NCI-H446 treated with DMSO at 0.1 percent for 48 hours (cell line): Measurements from ENCODE around the gene HIVEP2.
"Not testable (repeated sequence)": the region's sequence is repeated elsewhere in the genome, so short reads cannot be mapped to it uniquely, and the experiment has no call there.

Experiments
- DNase-seq: peaks from one replicate; lab custom pipeline; 2025; lab: John Stamatoyannopoulos, UW

The HIVEP2 gene, protein sequence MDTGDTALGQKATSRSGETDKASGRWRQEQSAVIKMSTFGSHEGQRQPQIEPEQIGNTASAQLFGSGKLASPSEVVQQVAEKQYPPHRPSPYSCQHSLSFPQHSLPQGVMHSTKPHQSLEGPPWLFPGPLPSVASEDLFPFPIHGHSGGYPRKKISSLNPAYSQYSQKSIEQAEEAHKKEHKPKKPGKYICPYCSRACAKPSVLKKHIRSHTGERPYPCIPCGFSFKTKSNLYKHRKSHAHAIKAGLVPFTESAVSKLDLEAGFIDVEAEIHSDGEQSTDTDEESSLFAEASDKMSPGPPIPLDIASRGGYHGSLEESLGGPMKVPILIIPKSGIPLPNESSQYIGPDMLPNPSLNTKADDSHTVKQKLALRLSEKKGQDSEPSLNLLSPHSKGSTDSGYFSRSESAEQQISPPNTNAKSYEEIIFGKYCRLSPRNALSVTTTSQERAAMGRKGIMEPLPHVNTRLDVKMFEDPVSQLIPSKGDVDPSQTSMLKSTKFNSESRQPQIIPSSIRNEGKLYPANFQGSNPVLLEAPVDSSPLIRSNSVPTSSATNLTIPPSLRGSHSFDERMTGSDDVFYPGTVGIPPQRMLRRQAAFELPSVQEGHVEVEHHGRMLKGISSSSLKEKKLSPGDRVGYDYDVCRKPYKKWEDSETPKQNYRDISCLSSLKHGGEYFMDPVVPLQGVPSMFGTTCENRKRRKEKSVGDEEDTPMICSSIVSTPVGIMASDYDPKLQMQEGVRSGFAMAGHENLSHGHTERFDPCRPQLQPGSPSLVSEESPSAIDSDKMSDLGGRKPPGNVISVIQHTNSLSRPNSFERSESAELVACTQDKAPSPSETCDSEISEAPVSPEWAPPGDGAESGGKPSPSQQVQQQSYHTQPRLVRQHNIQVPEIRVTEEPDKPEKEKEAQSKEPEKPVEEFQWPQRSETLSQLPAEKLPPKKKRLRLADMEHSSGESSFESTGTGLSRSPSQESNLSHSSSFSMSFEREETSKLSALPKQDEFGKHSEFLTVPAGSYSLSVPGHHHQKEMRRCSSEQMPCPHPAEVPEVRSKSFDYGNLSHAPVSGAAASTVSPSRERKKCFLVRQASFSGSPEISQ (N-terminal part only)

DNA sequence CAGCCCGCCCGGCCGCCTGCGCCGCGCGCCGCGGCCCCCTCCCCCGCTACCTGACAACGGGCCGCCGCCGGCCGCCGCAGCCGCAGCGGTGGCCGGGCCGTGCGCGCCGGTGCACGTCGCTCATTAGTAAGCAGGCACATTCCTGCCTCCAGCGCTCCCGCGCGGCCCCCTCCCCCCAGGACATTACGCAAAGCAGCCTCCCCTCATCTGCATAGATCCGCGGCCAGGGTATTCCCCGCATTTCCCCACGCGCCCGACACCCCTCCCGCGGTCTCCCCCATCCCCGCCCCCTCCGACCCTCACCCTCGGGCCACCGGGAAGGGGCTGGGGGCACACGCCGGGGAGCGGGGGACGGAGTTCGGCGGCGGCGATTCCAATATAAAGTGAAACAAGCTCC is at the start of gene HIVEP2:
Gene HIVEP2, minus strand, starts transcription at position 128 of the 397 bp plus-strand sequence. CDS start 170,438 bp downstream, outside the sequence.
- DNase-seq = peak; percentile 44

DNA sequence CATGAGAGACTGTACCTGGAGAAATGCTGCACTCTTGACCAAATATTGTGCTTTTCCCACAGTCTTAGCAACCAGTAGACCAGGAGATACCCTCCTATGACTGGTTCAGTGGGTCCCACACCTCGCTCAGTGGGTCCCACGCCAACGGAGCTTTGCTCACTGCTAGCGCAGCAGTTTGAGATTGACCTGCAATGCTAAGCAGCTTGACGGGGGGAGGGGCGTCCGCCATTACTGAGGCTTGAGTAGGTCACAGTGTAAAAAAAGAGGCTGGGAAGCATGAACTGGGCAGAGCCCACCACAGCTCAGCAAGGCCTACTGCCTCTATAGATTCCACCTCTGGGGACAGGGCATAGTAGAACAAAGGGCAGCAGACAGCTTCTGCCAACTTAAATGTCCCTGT is 49.0 kb upstream of the HIVEP2 start:
- DNase-seq = no peak

DNA sequence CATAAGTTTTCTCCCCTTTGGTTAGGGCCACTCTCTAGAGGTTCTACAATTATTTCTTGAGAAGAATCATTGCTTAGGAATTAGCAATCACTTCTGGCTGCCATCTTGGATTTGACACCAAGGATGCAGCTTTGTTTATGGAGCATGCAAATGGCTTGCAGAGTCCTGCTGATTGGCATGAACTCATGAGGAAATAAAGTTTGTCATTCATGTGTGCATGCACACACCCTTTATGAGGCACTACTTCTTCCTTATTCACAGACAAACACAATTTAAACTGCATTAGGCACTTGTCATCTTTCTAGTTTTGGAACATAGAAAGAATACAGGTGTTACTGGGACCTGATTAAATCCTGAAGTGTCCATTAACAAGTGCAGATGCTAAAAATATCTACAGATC is 42.5 kb upstream of the HIVEP2 start:
- DNase-seq = no peak

DNA sequence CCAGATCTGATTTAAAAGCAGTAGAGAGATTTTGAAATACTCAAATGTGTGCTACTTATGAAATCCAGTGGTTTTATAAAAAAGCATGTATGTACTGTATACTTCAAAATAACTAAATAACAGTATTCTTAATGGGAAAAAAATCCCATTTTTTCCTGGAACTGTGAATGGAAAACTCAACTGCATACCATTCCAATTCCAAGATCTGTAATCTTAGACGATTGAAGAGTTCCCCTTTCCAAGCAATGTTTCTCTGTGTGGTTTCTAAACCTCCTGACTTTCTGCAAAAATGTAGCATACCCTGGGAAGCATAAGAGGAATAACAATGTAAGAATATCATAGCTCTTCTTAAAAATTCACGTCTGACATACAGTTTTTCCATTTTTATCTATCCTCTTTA is 40.3 kb upstream of the HIVEP2 start:
- DNase-seq = no peak

DNA sequence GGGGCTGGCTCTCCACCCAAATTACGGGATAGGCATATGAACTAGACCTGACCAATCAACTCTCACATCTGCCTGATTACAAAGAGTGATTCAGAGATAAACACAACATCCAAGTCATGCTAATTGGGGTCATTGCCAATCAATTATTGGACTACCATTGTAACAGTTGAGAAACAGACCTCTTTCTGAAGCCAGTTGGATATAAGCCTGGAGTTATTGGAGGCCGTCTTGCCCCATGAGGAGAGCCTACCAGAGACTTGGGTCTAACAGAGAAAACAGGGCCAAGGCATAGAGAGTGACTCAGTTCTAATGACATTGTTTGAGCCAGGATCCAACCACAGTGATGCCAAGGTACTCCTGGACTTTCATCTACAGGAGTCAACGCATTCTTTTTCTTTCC is 39.4 kb upstream of the HIVEP2 start:
- peak; percentile 67 for DNase-seq

DNA sequence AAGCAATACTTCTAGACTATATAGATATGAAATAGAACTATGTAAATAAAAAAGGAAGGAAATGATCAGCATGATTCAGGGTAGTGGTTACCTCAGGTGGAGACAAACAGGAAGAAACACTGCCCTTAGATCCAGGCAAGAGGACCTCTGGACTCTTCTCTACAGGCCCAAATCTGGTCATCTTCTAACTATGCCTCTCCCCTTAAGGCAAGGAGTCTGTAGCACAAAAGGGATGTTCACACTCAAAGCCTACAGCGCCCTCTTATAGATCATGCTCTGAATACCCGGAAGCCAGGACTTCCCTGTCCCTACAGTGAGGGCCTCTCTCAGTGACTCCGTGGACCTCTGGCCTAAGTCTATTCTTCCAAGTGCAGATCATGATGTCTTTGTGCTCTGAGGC is 30.4 kb upstream of the HIVEP2 start:
- DNase-seq = no peak

DNA sequence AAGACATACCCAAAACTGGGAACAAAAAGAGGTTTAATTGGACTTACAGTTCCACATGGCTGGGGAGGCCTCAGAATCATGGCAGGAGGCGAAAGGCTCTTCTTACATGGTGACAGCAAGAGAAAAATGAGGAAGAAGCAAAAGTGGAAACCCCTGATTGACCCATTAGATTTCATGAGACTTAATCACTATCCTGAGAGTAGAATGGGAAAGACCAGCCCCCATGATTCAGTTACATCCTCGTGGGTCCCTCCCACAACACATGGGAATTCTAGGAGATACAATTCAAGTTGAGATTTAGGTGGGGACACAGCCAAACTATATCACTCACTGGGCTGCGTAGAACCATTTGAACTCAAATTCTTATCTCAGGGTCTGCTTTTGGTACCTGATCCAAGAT is 26.0 kb upstream of the HIVEP2 start:
- not testable (repeated sequence) for DNase-seq

DNA sequence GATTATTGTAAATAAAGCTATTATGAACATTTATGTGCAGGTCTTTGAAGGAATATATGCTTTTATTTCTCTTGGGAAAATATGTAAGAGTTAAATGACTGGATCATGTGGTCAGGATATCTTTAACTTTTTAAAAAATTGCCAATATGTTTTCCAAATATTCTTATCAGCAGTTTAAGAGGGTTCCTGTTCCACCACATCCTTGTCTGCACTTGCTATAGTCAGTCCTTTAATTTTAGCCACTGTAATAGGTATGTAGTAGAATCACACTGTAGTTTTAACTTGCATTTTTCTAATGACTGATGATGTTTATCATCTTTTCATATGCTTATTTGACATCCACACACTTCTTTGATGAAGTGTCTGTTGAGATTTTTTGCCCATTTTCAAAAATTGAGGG is 23.6 kb upstream of the HIVEP2 start:
- DNase-seq = no peak

DNA sequence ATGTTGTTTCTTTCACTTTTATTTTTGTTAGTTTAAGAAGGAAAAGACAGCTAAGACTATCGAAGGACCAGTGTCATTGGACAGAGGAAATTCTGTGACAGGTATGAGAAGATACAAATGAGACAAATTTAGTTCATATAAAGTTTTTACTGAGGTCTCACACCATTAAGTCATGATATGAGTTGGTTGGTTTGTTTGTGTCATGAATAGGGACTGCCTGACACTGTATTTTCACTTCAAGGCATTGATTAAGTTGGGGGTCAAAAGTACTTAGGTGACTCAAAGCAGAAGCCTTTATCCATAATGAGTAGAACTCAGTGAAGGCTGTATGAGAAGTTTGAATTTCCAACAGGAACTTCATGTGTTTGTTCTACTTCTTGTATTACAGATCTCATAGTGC is 21.3 kb upstream of the HIVEP2 start:
- no peak for DNase-seq

DNA sequence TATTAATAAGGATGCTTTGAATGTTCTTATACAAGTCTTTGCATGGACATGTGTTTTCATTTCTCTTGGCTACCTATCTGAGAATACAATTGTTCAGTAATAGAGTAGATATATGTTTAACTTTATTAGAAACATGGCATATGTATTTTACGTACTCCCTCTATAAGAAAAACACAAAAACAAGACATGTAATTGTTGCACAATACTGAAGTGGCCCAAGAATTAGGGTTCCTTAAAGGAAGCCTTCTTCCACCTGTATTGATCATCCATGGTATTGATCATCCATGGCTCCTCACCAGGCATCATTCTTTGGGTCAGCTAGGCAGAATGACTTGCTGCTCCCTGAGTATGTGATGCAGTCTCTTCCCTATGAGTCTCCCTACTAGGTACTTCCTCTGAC is 20.2 kb upstream of the HIVEP2 start:
- no peak for DNase-seq

DNA sequence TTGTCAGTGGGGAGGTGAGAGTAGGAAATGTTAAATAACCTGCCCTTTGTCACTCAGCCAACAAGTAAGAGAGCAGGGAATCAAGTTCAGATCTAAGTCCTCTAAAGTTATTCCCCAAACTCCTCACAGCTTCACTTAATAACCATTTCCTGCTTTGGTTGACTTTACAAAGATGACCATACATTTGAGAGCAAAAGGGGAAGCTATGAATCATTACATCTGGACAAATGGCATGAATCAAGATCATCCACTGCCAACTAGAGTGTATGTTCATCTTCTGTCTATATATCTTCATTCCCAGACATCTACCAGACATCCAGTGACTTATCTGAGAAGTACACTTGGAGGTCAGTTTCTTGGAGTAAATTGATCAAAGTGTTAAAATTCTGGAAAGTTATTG is 15.1 kb upstream of the HIVEP2 start:
- DNase-seq = no peak

DNA sequence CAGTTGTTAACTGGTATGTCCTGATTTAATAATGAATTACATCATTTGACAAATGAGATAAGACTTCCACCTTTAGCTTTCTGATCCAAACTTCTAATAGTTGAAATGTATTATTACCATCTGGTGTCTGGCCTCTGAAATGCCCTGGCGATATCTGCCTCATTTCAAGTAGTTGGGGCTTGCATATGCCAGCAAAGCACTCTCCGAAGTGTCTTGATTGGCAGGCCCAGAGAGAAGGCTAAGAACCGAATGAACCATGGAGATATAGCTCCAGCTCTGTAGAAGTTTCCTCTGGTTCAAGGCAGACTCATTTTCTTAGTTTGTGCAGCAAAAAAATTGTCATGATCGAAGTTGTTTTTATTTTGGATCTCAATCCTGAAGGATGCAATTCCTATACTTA is 13.4 kb upstream of the HIVEP2 start:
- DNase-seq = peak; percentile 15

DNA sequence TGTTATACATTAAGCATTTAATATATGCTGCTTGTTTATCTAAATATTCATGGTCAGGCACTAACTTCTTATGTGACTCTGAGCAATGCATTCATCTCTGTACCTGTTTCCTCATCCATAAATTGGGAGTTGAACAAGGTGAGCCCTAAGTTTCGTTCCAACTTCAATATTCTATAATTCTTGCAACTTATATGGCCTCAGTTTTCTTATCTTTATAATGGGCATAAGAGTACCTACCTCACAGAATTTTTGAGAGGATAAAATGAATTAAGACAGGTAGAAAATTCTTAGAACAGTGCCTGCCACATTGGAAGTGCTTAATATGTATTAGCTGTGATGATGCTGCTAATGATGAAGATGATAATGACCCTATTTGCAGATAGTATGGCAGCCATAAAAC is 11.8 kb upstream of the HIVEP2 start:
- DNase-seq = no peak

DNA sequence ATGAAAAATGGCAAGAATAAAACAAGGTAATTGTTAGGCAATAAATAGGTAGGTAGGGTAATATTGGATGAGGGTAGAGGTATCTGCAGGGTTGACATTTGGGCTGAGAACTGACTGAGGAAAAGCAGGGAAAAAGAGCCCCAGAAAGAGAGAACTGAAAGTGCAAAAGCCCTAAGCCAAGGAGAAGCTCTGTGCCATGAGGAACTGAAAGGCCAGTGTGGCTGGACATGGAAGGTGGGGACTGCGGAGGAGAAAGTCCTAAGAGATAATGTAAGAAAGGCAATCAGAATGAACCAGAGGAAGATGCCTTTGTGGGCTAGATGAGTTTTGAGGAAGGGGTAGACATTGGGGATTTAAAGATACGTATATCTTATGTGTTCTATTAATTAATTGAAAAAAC is 9.9 kb upstream of the HIVEP2 start:
- DNase-seq = no peak

DNA sequence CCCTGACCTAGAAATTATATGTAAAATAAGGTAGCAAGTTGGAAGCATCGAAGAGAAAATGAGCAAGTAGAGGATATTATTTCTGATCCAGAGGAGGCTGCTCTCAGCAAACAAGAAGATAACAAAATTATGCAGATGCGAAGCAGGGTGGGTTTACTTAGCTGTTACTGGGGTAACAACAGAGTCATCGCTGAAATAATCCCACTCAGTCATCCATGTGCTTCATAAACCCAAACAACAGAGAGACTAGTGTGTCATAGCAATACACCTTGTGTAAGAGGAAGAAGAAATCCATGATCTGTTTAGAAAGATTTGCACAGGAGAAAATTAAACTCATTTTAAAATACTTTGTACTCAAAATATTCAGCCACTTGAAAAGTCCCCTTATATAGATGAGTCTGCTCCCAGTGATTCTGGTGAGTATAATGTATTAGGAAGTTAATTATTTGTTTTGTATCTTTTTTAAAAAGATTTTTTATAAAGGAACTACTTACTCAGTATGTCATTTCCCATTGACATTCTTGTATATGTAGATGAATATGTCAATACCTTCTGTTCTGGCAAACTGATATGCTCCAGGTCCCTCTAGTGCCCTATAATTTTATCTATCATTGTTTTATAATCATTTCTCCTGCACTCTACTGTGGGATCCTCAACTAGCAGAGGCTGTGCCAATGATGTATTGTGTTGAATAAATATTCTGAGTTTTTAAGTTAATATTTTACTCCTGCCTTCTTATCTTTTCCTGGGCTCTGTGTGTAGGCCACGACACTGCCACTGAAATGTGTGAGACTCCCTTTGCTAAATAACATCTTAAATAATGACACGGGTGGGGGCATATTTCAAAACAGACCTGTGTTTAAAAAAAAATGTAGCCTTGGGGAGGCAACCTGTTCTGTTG is 8.6 kb upstream of the HIVEP2 start:
- DNase-seq = no peak

DNA sequence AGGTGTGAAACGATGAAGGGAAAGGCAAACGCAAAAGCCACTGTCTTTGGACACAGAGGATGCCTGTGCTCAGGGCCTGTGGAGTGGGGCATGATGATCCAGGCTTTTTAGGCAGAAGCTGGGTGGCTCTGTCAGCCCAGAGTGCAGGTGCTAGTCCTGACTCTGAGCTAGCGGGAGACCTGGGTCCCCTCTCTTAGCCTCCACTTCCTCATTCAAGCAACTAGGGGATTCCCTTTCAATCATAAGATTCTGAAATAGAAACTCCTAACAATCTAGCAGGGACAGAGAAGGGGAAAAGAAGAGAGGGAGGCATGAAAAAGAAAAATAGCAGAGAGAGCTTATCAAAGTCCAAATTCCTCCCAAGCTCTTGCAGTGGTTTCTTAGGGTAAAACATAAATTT is 7.6 kb upstream of the HIVEP2 start:
- no peak for DNase-seq

DNA sequence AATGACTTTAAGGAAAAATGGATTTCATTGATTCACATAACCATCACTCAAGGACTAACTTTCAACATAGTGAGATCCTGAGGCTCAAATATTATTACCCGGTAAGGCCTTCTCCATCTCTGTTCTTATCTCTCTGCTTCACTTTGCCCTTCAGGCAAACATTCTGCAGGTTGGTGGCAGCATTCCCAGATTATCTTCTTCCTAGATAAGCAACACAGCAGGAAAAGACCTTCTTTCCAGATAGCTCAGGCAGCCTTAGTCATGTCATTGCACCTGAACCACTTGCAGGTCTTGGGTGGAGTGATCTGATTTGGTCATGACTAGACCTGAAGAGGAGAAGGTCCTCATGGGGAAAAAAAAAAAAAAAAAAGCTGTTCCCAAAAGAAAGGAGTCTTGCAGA is 5.3 kb upstream of the HIVEP2 start:
- no peak for DNase-seq

DNA sequence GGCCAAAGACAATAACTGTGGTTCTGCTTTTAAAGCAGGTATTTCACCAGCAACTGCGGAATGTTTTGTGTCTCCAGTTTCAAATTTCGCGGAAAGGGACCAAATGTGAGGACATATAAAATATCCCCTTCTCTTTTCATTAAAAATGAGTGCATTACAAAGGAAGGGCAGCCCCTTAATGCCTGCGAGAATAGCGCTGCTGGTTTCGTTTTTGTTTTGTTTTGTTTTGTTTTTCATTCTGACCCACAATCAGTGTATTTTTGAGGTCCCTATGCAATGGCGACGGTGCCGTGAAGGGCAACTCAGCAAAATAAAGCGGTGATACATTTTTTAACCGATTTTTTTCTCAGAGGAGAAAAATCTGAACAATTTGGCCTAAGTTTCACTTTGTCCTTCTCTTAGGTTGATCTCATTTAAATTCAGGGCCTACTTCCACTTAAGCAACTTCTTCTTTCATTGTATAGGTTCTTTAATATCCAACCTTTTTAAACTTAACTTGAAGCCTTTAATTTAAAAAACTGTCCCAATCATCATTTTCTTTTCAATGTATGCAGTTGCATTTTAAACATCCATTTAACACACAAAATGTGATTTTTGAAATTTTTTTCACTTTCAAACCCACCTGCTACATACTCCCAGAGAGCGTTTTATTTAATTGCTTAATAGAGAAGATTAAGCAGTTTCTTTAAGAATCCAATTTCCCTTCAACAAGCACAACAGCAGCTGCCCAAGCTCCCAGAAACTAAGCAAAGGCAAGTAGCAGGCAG is 2.9 kb upstream of the HIVEP2 start:
- DNase-seq = no peak

DNA sequence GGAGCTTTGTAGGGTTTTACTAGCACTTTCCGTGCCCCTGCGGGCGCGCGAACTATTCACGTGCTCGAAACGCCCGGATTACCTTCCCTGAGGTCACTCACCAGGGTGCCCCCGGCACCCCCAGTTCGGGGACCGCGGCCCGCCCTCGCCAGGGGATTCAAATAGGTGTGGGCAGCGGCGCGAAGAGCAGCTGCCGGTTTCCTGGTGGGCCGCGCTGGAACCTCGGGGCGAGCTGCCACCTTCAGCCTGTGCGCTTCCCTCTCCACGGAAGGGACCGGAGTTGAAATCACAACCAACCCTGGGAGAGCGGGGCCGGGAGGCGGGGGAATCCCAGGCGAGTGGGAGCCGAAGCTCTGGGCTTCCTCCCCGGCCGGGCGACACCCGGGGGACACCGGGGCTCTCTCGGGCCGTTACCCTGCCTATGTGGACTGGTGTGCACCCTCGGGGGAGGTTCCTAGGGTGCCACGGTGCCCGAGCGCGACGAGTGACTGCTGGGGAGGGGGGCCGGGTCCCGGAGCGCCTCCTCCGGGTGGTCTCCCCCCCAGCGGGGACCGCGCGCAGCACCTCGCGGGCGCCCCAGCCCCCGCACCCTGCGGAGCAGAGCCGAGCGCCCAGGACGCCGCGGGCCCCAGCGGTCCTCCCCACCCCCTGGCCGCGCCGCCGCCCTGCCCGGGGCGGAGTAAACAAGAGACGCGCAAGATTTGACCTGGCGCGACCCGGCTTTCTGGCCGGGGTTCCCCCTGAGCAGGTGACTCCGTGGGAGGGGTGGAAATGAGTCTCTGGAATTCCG is 2.1 kb upstream of the HIVEP2 start:
- DNase-seq = no peak
